ENCODE measurements around the gene ASGR2.

ASGR2 gene

DNA sequence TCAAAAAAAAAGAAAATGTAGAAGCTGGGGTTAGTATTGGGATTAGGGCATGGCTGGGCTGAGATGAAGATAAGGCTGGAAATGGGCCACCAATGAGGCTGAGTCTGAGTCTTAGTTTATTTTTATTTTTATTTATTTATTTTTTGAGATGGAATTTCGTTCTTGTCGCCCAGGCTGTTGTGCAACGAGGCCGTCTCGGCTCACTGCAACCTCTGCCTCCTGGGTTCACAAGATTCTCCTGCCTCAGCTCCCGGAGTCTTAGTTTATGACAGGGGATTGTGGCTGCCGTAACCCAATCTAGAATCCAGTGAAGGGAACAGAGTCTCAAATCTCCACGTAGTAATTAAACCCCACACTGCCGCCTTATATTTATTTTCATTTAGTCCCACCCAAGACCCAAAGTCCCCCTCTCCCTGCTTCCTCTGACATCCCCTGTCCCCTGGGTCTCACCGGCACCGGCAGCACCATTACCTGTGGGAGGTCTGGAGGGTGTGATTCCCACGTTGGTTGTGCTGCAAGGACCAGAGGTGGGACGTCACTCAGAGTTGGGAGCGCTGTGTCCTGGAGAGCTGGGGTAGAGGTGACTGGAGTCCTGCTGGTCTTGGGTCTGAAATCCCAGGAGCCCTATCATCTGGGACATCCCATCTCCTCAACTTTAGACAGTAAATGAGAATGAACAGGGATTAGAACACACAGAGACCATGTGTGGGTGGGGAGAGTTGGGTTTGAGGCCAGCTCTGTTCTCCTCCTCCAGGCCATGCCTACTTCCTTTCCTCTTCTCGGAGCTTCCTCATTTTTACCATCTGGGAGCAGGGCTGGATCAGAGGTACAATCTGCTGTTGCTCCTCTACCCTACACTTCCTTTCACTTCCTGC, 34.8 kb downstream of the ASGR2 start, which contains the start of gene CLEC10A:
Gene CLEC10A (minus strand): TSS at position 671 of the 875 bp plus-strand sequence. CDS start 1,439 bp downstream, outside the sequence.
- TF ChIP-seq, protein P1, sequence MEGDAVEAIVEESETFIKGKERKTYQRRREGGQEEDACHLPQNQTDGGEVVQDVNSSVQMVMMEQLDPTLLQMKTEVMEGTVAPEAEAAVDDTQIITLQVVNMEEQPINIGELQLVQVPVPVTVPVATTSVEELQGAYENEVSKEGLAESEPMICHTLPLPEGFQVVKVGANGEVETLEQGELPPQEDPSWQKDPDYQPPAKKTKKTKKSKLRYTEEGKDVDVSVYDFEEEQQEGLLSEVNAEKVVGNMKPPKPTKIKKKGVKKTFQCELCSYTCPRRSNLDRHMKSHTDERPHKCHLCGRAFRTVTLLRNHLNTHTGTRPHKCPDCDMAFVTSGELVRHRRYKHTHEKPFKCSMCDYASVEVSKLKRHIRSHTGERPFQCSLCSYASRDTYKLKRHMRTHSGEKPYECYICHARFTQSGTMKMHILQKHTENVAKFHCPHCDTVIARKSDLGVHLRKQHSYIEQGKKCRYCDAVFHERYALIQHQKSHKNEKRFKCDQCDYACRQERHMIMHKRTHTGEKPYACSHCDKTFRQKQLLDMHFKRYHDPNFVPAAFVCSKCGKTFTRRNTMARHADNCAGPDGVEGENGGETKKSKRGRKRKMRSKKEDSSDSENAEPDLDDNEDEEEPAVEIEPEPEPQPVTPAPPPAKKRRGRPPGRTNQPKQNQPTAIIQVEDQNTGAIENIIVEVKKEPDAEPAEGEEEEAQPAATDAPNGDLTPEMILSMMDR (IDR thresholded peaks at IDR 0.05; ENCODE audit: extremely low read depth, missing control alignments) = no peak
- DNase-seq (ENCODE audit: low spot score) = no peak

DNA sequence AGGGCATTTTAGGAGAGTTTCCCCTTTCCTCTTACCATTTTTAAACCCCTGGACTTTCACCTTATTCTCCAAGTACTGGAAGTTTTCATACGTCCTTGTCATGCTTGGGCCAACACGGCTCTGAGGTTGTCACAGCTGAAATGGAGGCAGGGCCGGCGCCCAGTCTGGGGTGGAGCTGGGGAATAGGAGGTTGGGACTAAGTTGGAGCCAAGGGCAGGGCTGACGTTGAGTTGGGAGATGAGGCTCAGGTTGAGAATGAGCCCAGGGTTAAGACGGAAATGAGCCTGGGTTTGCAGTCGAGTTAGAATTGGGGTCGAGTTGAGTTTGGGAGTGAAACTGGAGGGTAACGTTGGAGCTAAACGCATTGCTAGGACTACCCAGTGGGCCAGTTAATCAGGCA, 35.9 kb downstream of the ASGR2 start:
- no peak for DNase-seq (ENCODE audit: low spot score)
- TF ChIP-seq, protein P1 (IDR thresholded peaks at IDR 0.05; ENCODE audit: extremely low read depth, missing control alignments) = no peak

DNA sequence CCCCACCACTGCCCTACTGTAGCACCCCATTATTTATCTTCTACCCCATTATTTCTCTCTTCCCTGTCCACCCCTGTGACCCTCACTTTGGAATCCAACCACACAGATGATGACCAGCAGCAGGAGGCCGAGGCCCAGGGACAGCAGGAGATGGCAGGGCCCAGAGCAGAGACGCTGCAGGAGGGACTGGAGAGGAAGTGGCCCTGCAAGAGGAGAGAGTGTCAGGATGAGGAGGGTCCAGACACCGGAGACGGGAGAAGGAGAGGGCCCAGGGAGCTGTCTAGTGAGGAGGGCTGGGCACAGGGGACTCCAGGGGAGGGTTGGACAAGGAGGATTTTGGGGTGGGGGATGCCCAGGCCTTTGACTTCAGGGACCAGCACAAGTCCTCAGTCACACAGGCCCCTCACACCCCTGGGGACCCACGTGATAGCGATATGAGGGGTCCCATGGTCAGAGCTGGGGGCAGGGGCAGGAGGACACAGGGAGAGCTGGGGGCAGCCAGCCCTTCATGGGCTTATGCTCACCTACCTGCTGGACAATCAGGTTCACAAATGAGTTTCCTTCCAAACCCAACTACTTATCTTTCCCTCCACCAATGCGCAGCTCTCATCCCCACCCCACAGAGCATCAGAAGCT, 36.6 kb downstream of the ASGR2 start:
- TF ChIP-seq, protein P1 (IDR thresholded peaks at IDR 0.05; ENCODE audit: extremely low read depth, missing control alignments) = no peak
- no peak for DNase-seq (ENCODE audit: low spot score)

DNA sequence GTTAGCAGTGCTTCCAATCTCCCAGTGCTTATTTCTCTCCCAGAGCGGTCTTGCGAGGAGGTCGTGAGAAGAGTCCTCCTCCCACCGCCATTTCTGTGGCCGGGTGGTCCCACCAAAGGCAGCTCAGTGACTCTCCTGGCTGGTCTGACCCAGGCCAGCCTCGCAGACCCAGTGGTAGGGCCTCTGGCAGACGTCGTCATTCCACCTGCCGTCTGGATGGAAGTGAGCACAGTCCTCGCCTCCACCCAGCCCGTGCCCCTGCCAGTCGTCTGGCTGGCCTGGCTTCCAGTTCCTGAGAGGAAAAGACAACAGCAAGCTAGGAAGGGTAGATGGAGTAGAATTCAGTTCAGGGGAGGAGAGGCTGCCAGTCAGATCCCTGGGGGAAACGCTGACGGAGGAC, 39.7 kb downstream of the ASGR2 start:
- no peak for DNase-seq (ENCODE audit: low spot score)
- TF ChIP-seq, protein P1 (IDR thresholded peaks at IDR 0.05; ENCODE audit: extremely low read depth, missing control alignments) = no peak

DNA sequence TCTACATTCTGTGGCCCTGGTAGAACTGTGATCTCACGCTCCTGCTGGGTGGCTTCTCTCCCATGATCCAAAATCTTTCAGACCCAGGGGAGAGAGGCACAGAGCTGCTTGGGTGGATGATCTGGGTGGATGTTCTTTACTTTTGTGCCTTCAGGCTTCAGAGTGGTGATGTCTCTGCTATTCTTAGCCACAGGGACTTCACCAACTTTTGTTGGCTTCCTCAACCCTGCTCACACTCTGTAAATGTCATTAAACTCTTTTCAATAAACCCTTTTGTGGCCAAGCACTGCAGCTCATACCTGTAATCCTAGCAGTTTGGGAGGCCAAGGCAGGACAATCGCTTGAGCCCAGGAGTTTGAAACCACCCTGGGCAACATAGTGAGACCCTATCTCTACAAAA, 42.2 kb downstream of the ASGR2 start:
- no peak for DNase-seq (ENCODE audit: low spot score)
- TF ChIP-seq, protein P1 (IDR thresholded peaks at IDR 0.05; ENCODE audit: extremely low read depth, missing control alignments) = no peak

DNA sequence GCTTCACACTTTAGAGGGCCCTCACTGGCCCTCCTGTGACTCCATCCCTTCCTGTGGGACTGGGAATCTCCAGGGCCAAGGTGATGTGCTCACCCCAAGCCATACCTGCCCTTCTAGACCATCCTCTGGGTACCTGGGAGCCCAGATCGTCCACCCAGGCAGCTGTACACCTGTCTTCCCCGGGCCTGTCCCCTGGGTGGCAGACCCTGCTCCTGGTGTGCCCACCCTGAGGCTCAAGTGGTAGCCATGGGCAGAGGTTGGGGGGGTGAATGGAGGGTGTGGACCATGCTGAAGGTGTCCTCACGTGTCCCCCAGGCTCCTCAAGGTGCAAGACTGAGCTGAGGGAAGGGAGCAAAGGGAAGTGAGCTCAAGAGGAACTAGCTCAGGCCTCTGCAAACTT, 43.9 kb downstream of the ASGR2 start:
- TF ChIP-seq, protein P1 (IDR thresholded peaks at IDR 0.05; ENCODE audit: extremely low read depth, missing control alignments) = no peak
- DNase-seq (ENCODE audit: low spot score) = no peak

DNA sequence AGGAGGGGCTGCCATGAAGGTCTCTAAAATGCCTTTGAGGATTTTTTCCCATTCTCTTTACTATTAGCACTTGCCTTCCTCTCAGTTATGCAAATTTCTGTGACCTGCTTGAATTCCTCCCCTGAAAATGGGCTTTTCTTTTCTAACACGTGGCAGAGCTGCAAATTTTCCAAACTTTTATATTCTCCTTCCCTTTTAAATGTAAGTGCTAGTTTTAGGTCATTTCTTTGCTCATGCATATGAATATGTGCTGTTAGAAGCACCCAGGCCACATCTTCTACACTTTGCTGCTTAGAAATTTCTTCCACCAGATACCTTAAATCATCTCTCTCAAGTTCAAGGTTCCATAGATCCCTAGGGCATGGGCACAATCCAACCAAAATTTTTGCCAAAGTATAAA, 46.4 kb downstream of the ASGR2 start:
- TF ChIP-seq, protein P1 (IDR thresholded peaks at IDR 0.05; ENCODE audit: extremely low read depth, missing control alignments) = no peak
- no peak for DNase-seq (ENCODE audit: low spot score)
